Measurements from ENCODE around the gene UBE2QL1.
"Not testable (repeated sequence)": the region's sequence is repeated elsewhere in the genome, so short reads cannot be mapped to it uniquely, and the experiment has no call there.

DNA sequence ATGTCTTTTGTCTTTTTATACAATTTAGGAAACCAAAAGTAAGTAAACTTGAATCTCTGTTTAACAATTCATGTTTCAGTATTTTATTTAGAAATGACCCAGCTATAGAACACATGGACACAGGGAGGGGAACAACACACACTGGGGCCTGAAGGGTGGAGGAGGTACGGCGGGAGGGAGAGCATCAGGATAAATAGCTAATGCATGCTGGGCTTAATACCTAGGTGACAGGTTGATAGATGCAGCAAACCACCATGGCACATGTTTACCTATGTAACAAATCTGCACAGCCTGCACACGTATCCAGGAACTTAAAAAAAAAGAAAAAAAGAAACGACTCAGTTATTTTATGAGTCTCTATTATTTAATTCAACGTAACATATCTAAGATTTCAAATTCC lies 67.2 kb downstream of the UBE2QL1 start:
- TF ChIP-seq, protein P1, sequence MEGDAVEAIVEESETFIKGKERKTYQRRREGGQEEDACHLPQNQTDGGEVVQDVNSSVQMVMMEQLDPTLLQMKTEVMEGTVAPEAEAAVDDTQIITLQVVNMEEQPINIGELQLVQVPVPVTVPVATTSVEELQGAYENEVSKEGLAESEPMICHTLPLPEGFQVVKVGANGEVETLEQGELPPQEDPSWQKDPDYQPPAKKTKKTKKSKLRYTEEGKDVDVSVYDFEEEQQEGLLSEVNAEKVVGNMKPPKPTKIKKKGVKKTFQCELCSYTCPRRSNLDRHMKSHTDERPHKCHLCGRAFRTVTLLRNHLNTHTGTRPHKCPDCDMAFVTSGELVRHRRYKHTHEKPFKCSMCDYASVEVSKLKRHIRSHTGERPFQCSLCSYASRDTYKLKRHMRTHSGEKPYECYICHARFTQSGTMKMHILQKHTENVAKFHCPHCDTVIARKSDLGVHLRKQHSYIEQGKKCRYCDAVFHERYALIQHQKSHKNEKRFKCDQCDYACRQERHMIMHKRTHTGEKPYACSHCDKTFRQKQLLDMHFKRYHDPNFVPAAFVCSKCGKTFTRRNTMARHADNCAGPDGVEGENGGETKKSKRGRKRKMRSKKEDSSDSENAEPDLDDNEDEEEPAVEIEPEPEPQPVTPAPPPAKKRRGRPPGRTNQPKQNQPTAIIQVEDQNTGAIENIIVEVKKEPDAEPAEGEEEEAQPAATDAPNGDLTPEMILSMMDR (IDR thresholded peaks at IDR 0.05), result not testable (repeated sequence)
- not testable (repeated sequence) for TF ChIP-seq POLR2A (IDR thresholded peaks at IDR 0.05)
